PC-3 (cell line): ENCODE measurements around the gene TCERG1L. TPM values are rescaled to one million over a fixed set of nuclear protein-coding genes. Genes with fewer than 3 reads are reported as not detected.
A peak's percentile ranks its signal among the peaks of the same experiment; 100 is the strongest.

Experiments
- ATAC-seq: fragments of 200-7000 bp; cut with Tn5 transposase; 2 replicates; pipeline ENCODE4 v1.9.1; 2020; ENCODE audit warnings: mild to moderate bottlenecking, moderate library complexity
- BruUV-seq: library from RNA; stranded (reverse); fragments of 400-500 nt; replicated peaks from 2 replicates; lab custom pipeline; 2021; lab: Mats Ljungman, UMichigan
- CTCF ChIA-PET: fragments of 300-600 bp; sonication (Branson Sonifier 250); formaldehyde crosslinking; loops from one replicate; lab custom pipeline; 2022; ENCODE audit warnings: antibody characterized with exemption; lab: Charles Lee
- POLR2A ChIA-PET: fragments of 300-600 bp; sonication (Branson Sonifier 250); formaldehyde crosslinking; loops from one replicate; lab custom pipeline; 2022; ENCODE audit warnings: antibody characterized with exemption; ENCODE audit not compliant: unreplicated experiment; lab: Charles Lee
- DNase-seq: peaks from one replicate; pipeline ENCODE4 v3.0.0-alpha.2; 2015
- H2AFZ ChIP-seq: fragments of 300-600 bp; sonication (generic); 2 replicates; pipeline ENCODE4 v1.6.0; 2016; ENCODE audit warnings: antibody characterized with exemption, low read length
- H3F3A ChIP-seq: fragments of 300-600 bp; sonication (generic); one replicate; pipeline ENCODE4 v1.6.0; 2017; ENCODE audit warnings: antibody characterized with exemption, low read length, control low read depth, mild to moderate bottlenecking; ENCODE audit not compliant: unreplicated experiment
- H3K27ac ChIP-seq: fragments of 300-600 bp; sonication (generic); 2 replicates; pipeline ENCODE4 v1.5.1; 2016; ENCODE audit warnings: mild to moderate bottlenecking, low read length
- H3K27me3 ChIP-seq: fragments of 300-600 bp; sonication (generic); 2 replicates; pipeline ENCODE4 v1.6.1; 2016; ENCODE audit warnings: low read length, mixed read lengths
- H3K36me3 ChIP-seq: fragments of 300-600 bp; sonication (generic); 2 replicates; pipeline ENCODE4 v1.6.1; 2016; ENCODE audit warnings: low read depth, mixed run types, low read length, mixed read lengths
- H3K4me1 ChIP-seq: fragments of 300-600 bp; sonication (generic); 2 replicates; pipeline ENCODE4 v1.5.1; 2016; ENCODE audit warnings: low read length; ENCODE audit not compliant: insufficient read depth
- H3K4me2 ChIP-seq: fragments of 300-600 bp; sonication (generic); 2 replicates; pipeline ENCODE4 v1.6.0; 2016; ENCODE audit warnings: low read length
- H3K4me3 ChIP-seq: fragments of 300-600 bp; sonication (generic); 2 replicates; pipeline ENCODE4 v1.5.1; 2016; ENCODE audit warnings: mild to moderate bottlenecking, low read length, mixed read lengths
- H3K79me2 ChIP-seq: fragments of 300-600 bp; sonication (generic); 2 replicates; pipeline ENCODE4 v1.6.1; 2017; ENCODE audit warnings: low read length, mixed read lengths
- H3K9ac ChIP-seq: fragments of 300-600 bp; sonication (generic); 2 replicates; pipeline ENCODE4 v1.6.0; 2016; ENCODE audit warnings: mild to moderate bottlenecking, low read length
- H3K9me2 ChIP-seq: fragments of 300-600 bp; sonication (generic); replicated peaks from 2 replicates; pipeline ENCODE4 v1.6.1; 2016; ENCODE audit warnings: mixed run types, low read length, mixed read lengths
- H3K9me3 ChIP-seq: fragments of 300-600 bp; sonication (generic); 2 replicates; pipeline ENCODE4 v1.6.1; 2016; ENCODE audit warnings: low read length, mixed read lengths
- H4K20me1 ChIP-seq: fragments of 300-600 bp; sonication (generic); 2 replicates; pipeline ENCODE4 v1.6.1; 2016; ENCODE audit warnings: low read length, mixed read lengths
- EZH2 ChIP-seq: fragments of 300-600 bp; sonication (generic); IDR thresholded peaks from one replicate; pipeline ENCODE4 v1.6.1; 2017; ENCODE audit warnings: antibody characterized with exemption, mild to moderate bottlenecking, low read length; ENCODE audit not compliant: unreplicated experiment
- EZH2phosphoT487 ChIP-seq: fragments of 300-600 bp; sonication (generic); IDR thresholded peaks from 2 replicates; pipeline ENCODE4 v1.6.1; 2018; ENCODE audit warnings: mild to moderate bottlenecking, antibody characterized with exemption, low read length, borderline replicate concordance
- intact Hi-C: fragments of 100-400 bp; cut with micrococcal nuclease; formaldehyde crosslinking; loops from 2 replicates; pipeline ENCODE4 v1.9.0; 2023
- total RNA-seq: library from RNA; depleted of rRNA; stranded (reverse); fragments of >200 nt; gene quantifications from 2 replicates; pipeline ENCODE4 v1.2.3, GENCODE V29; 2014
- TF ChIP-seq, protein P1 (sequence below): fragments of 300-600 bp; sonication (generic); conservative IDR thresholded peaks from 2 replicates; pipeline ENCODE4 v1.5.1; 2017; ENCODE audit warnings: antibody characterized with exemption, low read depth, mild to moderate bottlenecking, low read length

The TCERG1L gene
- total RNA-seq, 1 experiment from 2014 or later = not detected

DNA sequence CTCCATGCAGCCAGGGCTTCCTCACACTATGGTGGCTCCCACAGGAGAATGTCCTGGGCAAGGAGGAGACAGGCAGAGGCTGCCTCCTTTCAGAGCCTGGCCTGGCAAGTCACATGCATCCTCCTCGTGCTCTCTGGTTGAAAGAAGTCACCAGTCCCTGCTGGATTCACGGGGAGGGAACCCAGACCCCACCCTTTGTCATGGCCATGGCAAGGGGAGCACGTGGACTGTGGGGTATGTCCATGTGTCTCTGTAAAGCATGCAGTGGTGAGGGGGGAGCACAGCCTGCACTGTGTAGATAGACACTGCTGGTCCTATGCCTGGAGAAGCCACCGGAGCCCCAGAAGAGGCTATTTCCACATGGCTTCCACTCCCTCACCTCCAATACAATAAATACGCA, 225.0 kb downstream of the TCERG1L start:
- Histone ChIP-seq H3K27me3 (no peaks in the 10 kb centered on the region), H3K36me3 (no peaks in the 10 kb centered on the region), H3K9ac (no peak overlapping the region), H3K9me3 (no peaks in the 10 kb centered on the region), H3K4me3 (no peak overlapping the region), H4K20me1 (no peaks in the 10 kb centered on the region), H2AFZ (no peak overlapping the region), H3F3A (no peaks in the 10 kb centered on the region), H3K79me2 (no peaks in the 10 kb centered on the region), H3K27ac (peak overlapping the region; percentile 43), H3K4me1 (no peaks in the 10 kb centered on the region), H3K9me2 (no peaks in the 10 kb centered on the region), H3K4me2 (no peak overlapping the region)
- BruUV-seq = no TSS peak
- CTCF ChIA-PET = no interaction called here
- no peak for DNase-seq
- POLR2A ChIA-PET = no interaction called here
- ATAC-seq = no peak
- intact Hi-C loops = no loop called here
- TF ChIP-seq, protein P1, sequence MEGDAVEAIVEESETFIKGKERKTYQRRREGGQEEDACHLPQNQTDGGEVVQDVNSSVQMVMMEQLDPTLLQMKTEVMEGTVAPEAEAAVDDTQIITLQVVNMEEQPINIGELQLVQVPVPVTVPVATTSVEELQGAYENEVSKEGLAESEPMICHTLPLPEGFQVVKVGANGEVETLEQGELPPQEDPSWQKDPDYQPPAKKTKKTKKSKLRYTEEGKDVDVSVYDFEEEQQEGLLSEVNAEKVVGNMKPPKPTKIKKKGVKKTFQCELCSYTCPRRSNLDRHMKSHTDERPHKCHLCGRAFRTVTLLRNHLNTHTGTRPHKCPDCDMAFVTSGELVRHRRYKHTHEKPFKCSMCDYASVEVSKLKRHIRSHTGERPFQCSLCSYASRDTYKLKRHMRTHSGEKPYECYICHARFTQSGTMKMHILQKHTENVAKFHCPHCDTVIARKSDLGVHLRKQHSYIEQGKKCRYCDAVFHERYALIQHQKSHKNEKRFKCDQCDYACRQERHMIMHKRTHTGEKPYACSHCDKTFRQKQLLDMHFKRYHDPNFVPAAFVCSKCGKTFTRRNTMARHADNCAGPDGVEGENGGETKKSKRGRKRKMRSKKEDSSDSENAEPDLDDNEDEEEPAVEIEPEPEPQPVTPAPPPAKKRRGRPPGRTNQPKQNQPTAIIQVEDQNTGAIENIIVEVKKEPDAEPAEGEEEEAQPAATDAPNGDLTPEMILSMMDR = no peak
- TF ChIP-seq EZH2 (no peak), EZH2phosphoT487 (no peak)

DNA sequence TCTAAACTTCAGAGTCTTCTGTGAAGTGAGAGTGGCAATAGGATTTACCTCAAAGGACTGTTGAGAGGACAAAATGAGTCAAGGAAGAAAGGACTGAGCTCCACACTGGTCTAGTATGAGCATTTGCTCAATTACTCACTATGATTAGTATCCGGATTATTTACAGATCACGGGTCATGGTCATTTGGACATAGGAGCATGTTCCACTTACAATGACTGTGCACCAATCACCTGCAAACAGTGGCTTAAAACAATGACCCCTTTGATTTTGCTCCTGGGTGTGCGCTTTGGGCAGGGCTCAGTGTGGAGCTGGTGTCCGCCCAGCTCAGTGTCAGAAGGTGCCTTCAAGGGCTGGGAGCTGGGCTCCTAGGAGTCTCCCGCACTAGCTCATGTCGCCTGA, 225.4 kb downstream of the TCERG1L start:
- no peaks in the 10 kb centered on the region for H4K20me1 ChIP-seq
- H3K4me1 ChIP-seq = no peaks in the 10 kb centered on the region
- intact Hi-C loops = no loop called here
- no peaks in the 10 kb centered on the region for H3K79me2 ChIP-seq
- CTCF ChIA-PET = no interaction called here
- DNase-seq (peak; percentile 11), ATAC-seq (no peak)
- H3K9me2 ChIP-seq = no peaks in the 10 kb centered on the region
- H3K4me2 ChIP-seq = no peak overlapping the region
- H2AFZ ChIP-seq = no peak overlapping the region
- H3K27ac ChIP-seq = peak overlapping the region; percentile 43
- H3K9me3 ChIP-seq = no peaks in the 10 kb centered on the region
- H3K9ac ChIP-seq = no peak overlapping the region
- no peaks in the 10 kb centered on the region for H3K27me3 ChIP-seq
- POLR2A ChIA-PET = no interaction called here
- H3K4me3 ChIP-seq = no peak overlapping the region
- no peak for TF ChIP-seq EZH2
- TF ChIP-seq, protein P1 = no peak
- no peak for TF ChIP-seq EZH2phosphoT487
- no peaks in the 10 kb centered on the region for H3F3A ChIP-seq
- no peaks in the 10 kb centered on the region for H3K36me3 ChIP-seq
- BruUV-seq = no TSS peak

DNA sequence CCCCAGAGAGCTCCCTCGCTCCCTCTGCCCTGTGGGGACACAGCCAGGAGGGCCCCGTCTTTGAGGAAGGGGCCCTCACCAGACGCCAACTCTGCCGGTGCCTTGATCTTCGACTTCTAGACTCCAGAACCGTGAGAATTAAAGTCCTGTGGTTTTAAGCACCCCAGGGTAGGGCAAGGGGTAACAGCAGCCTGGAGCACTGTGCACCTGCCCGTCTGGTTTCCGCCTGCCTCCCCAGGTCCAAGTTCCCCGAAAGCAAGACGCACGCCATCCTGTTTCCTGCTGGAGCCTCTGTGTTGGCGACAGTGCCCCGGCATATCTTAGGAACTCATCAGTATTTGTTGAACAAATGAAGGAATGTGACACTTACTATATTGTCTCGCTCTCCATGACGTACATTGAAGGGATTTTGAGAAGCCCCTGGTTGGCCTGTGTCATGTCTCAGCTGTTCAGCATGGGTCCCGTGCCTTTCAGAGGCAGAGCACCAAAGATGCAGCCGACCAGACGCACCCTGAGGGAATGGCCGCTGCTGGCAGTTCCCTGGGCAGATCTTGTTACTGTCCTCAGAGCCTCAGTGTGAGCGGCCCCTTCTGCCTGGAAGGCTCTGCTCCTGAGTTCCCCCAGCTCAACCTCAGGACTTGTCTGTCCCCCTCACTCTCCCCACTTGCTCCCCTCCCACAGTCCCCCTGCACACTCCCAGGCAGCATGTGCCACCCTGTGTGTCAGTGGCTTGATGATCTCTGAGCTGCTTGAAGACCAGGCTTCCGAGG, 226.2 kb downstream of the TCERG1L start:
- intact Hi-C loops = no loop called here
- no peaks in the 10 kb centered on the region for H3F3A ChIP-seq
- no peaks in the 10 kb centered on the region for H3K27me3 ChIP-seq
- POLR2A ChIA-PET = no interaction called here
- H3K9me3 ChIP-seq = no peaks in the 10 kb centered on the region
- no peaks in the 10 kb centered on the region for H3K36me3 ChIP-seq
- TF ChIP-seq EZH2 (no peak), EZH2phosphoT487 (no peak)
- TF ChIP-seq, protein P1 = no peak
- H2AFZ ChIP-seq = no peak overlapping the region
- no peaks in the 10 kb centered on the region for H3K79me2 ChIP-seq
- H3K4me1 ChIP-seq = no peaks in the 10 kb centered on the region
- H3K9ac ChIP-seq = no peak overlapping the region
- H3K4me2 ChIP-seq = no peak overlapping the region
- CTCF ChIA-PET = no interaction called here
- ATAC-seq (no peak), DNase-seq (no peak)
- H3K9me2 ChIP-seq = no peaks in the 10 kb centered on the region
- peak overlapping the region; percentile 29; the same call in 1 of the 2 replicates for H3K27ac ChIP-seq
- no peaks in the 10 kb centered on the region for H4K20me1 ChIP-seq
- no TSS peak for BruUV-seq
- no peak overlapping the region for H3K4me3 ChIP-seq
